HG02973 (cell line): ENCODE data around the gene ABCC10.
"Not testable (repeated sequence)": the region's sequence is repeated elsewhere in the genome, so short reads cannot be mapped to it uniquely, and the experiment has no call there.

Experiments used
- ATAC-seq: cut with Tn5 transposase; IDR thresholded peaks from one replicate; pipeline ENCODE4 v1.9.1; 2021; ENCODE audit warnings: moderate library complexity; ENCODE audit not compliant: unreplicated experiment

The ABCC10 gene

GRCh38 chr6:43407296-43407695, 20.0 kb upstream of the ABCC10 start:
- ATAC-seq: no peak

GRCh38 chr6:43408259-43408658, 19.1 kb upstream of the ABCC10 start:
- no peak for ATAC-seq

- not testable (repeated sequence) for ATAC-seq
Observed at GRCh38 chr6:43410776-43411175, 16.6 kb upstream of the ABCC10 start.

GRCh38 chr6:43412541-43412940, 14.8 kb upstream of the ABCC10 start:
- ATAC-seq: no peak

GRCh38 chr6:43413002-43413401, 14.3 kb upstream of the ABCC10 start:
- ATAC-seq: no peak

GRCh38 chr6:43415275-43415674, 12.1 kb upstream of the ABCC10 start:
- not testable (repeated sequence) for ATAC-seq

- no peak for ATAC-seq
Observed at GRCh38 chr6:43416935-43417334, 10.4 kb upstream of the ABCC10 start.

GRCh38 chr6:43420012-43420709, 7.2 kb upstream of the ABCC10 start:
- no peak for ATAC-seq

GRCh38 chr6:43421831-43422230, 5.5 kb upstream of the ABCC10 start:
- ATAC-seq: no peak

GRCh38 chr6:43425083-43425482, 2.3 kb upstream of the ABCC10 start:
- not testable (repeated sequence) for ATAC-seq

GRCh38 chr6:43426928-43427405, 374 bp upstream of the ABCC10 start:
- ATAC-seq: no peak

- peak; percentile 1 for ATAC-seq
Observed at GRCh38 chr6:43428112-43428570, 800 bp downstream of the ABCC10 start.

GRCh38 chr6:43428874-43429273, 1.5 kb downstream of the ABCC10 start:
- no peak for ATAC-seq

- no peak for ATAC-seq
Observed at GRCh38 chr6:43432009-43432945, 4.9 kb downstream of the ABCC10 start.

- ATAC-seq: no peak
Observed at GRCh38 chr6:43433148-43433547, 5.8 kb downstream of the ABCC10 start.

- no peak for ATAC-seq
Observed at GRCh38 chr6:43434001-43434840, 6.9 kb downstream of the ABCC10 start.

- ATAC-seq: no peak
Observed at GRCh38 chr6:43434943-43435342, 7.6 kb downstream of the ABCC10 start.

- ATAC-seq: no peak
Observed at GRCh38 chr6:43435682-43436437, 8.5 kb downstream of the ABCC10 start.

GRCh38 chr6:43436577-43437282, 9.4 kb downstream of the ABCC10 start:
- ATAC-seq: no peak

- no peak for ATAC-seq
Observed at GRCh38 chr6:43437700-43438099, 10.4 kb downstream of the ABCC10 start.
